ENCODE results near the gene CHST11. TPM values are rescaled to one million over a fixed set of nuclear protein-coding genes. Genes with fewer than 3 reads are reported as not detected.

Gene CHST11
- total and polyA plus RNA-seq, 10 of the 15 experiments (the other 5 are each of a cell fraction or from before 2014, with no cell fraction given), result 1.9 to 38.1 (median 17.2) TPM

GRCh38 chr12:104790296-104791125 is 333.8 kb downstream of the CHST11 start (continued):
- no peak for TF ChIP-seq MXI1 (IDR thresholded peaks at IDR 0.05; ENCODE audit: low read depth, low read length)
- no peak for TF ChIP-seq RAD51 (IDR thresholded peaks at IDR 0.05)
- 0 out of 2 replicates have a peak, but pooled peaks have one; percentile 9 for TF ChIP-seq YY1 (IDR thresholded peaks at IDR 0.05; ENCODE audit: low read depth, low read length)
- TF ChIP-seq YBX1 (IDR thresholded peaks at IDR 0.05), result no peak

GRCh38 chr12:104792570-104792969 is 335.8 kb downstream of the CHST11 start:
- H3K36me3 ChIP-seq (ENCODE audit: control insufficient read depth in 2 of 2, insufficient read depth in 2 of 2, low read length in 1 of 2), result no peaks in the 10 kb centered on the region
- no peaks in the 10 kb centered on the region for H3K4me1 ChIP-seq (ENCODE audit: control insufficient read depth, insufficient read depth, low read length)
- intact Hi-C loops (cut with micrococcal nuclease; ENCODE audit: unreplicated experiment) (no loop called here), in situ Hi-C loops (cut with MboI) (no loop called here)
- CTCF ChIA-PET, result interaction anchor here (0.9 to 1.4 kb wide), 3 partner anchors 29 to 411 kb away, joined by 3 read pairs; no protein-coding TSS in a partner anchor
- no peaks in the 10 kb centered on the region for H3K27me3 ChIP-seq (replicated peaks in 1 of 2; ENCODE audit: control insufficient read depth in 2 of 2, insufficient read depth in 2 of 2, low read length in 1 of 2)
- TF ChIP-seq IRF4 (IDR thresholded peaks at IDR 0.05; ENCODE audit: low read depth, low read length) (no peak), SRF (IDR thresholded peaks at IDR 0.05; ENCODE audit: low read depth in 2 of 2, low read length in 2 of 2) (no peak), POU2F2 (IDR thresholded peaks at IDR 0.05; ENCODE audit: borderline replicate concordance, low read depth, low read length) (no peak), E2F4 (IDR thresholded peaks at IDR 0.05; ENCODE audit: low read depth, low read length) (no peak), SKIL (IDR thresholded peaks at IDR 0.05; ENCODE audit: low read depth, poor library complexity, severe bottlenecking) (no peak), ZSCAN29 (IDR thresholded peaks at IDR 0.05) (no peak), ZBTB11 (CRISPR knock-in tag; IDR thresholded peaks at IDR 0.05) (no peak), POLR2AphosphoS2 (IDR thresholded peaks at IDR 0.05; ENCODE audit: low read depth, low read length) (no peak)
- H2AFZ ChIP-seq (ENCODE audit: control insufficient read depth, low read depth, low read length), result no peak overlapping the region
- RAD21 ChIA-PET (ENCODE audit: unreplicated experiment), result no interaction called here
- ATAC-seq, result no peak
- H3K27ac ChIP-seq (ENCODE audit: control insufficient read depth, insufficient read depth), result no peak overlapping the region
- no peak overlapping the region for H3K9ac ChIP-seq (ENCODE audit: control insufficient read depth, insufficient read depth, low read length)
- no peak for FAIRE-seq
- no peak for DNase-seq (ENCODE audit: low read depth, low spot score)
- no peaks in the 10 kb centered on the region for H3K9me3 ChIP-seq (replicated peaks; ENCODE audit: control insufficient read depth, insufficient read depth, low read length)
- SMC1A ChIA-PET (ENCODE audit: uncharacterized antibody, unreplicated experiment), result interaction anchor here (0.9 to 1.2 kb wide), 3 partner anchors 21 to 29 kb away, joined by 3 read pairs; no protein-coding TSS in a partner anchor
- no TSS peak for BruUV-seq (replicated peaks)
- H4K20me1 ChIP-seq (ENCODE audit: control insufficient read depth, insufficient read depth), result no peaks in the 10 kb centered on the region
- H3K79me2 ChIP-seq (ENCODE audit: control insufficient read depth, insufficient read depth, low read length), result no peaks in the 10 kb centered on the region
- H3K4me2 ChIP-seq (ENCODE audit: control insufficient read depth, insufficient read depth), result no peak overlapping the region
- H3K4me3 ChIP-seq, result no peak overlapping the region
- POLR2A ChIA-PET, result interaction anchor here (0.6 kb wide), 1 partner anchor 293 kb away, joined by 4 read pairs; no protein-coding TSS in a partner anchor
- 87% methylated on average over 4 of the region's 4 CpGs for WGBS (ENCODE audit: insufficient coverage, insufficient replicate concordance, low lambda C conversion rate, missing lambda C conversion rate)
